Vagina (tissue), 2 donors: ENCODE measurements around the gene TLNRD1.

ENCODE experiments used
- CTCF ChIP-seq, 3 experiments: fragments of 450-650 bp in 2 of 3; fragments of 200-600 bp in 1 of 3; sonication (generic) in 1 of 3; IDR thresholded peaks; one replicate each; pipeline ENCODE4 v1.5.1; 2017 to 2019; ENCODE audit warnings: antibody characterized with exemption in 3 of 3, mild to moderate bottlenecking in 2 of 3, moderate library complexity in 2 of 3
- POLR2A ChIP-seq, 2 donors: fragments of 450-650 bp; IDR thresholded peaks; one replicate each; pipeline ENCODE4 v1.6.1; 2017; ENCODE audit warnings: antibody characterized with exemption in 2 of 2, mild to moderate bottlenecking in 2 of 2, moderate library complexity in 2 of 2

- no peak for TF ChIP-seq CTCF (IDR thresholded peaks at IDR 0.05)
- no peak for TF ChIP-seq POLR2A (IDR thresholded peaks at IDR 0.05)
Measured at GRCh38 chr15:81037952-81038743, 37.4 kb downstream of the TLNRD1 start.
